Pancreas (tissue), 10 donors: Measurements from ENCODE around the gene KCNB1. TPM values are rescaled to one million over a fixed set of nuclear protein-coding genes. Genes with fewer than 3 reads are reported as not detected.

Experiments
- ATAC-seq, 4 donors: fragments of 200-7000 bp; cut with Tn5 transposase; one replicate each; pipeline versions ENCODE4 v1.8.0 to v1.9.1; 2020; ENCODE audit warnings: mild to moderate bottlenecking in 4 of 4, moderate library complexity in 4 of 4
- DNase-seq, 6 donors: peaks; one replicate each; pipeline ENCODE4 v3.0.0-alpha.2; 2020
- FAIRE-seq: peaks from 2 replicates; lab custom pipeline; 2012; peaks lifted over from hg19 to GRCh38; lab: Jason Lieb, UNC
- H3K27ac ChIP-seq, 4 donors: fragments of 200-600 bp; sonication (generic); 1 replicate in 3 of 4; 2 replicates in 1 of 4; pipeline versions ENCODE4 v1.5.0 to v1.8.0; 2020
- H3K27me3 ChIP-seq, 4 donors: fragments of 200-600 bp; one replicate each; pipeline ENCODE4 v1.8.0; 2021
- H3K36me3 ChIP-seq, 3 donors: fragments of 200-600 bp; sonication (generic) in 1 of 3; one replicate each; pipeline versions ENCODE4 v1.5.0 to v1.8.0; 2020 to 2021
- H3K4me1 ChIP-seq, 3 donors: fragments of 200-600 bp; one replicate each; pipeline ENCODE4 v1.8.0; 2021
- H3K4me3 ChIP-seq, 4 donors: fragments of 200-600 bp; sonication (generic) in 2 of 4; one replicate each; pipeline versions ENCODE4 v1.5.0 to v1.8.0; 2020 to 2021
- H3K9me3 ChIP-seq, 4 donors: fragments of 200-600 bp; one replicate each; pipeline ENCODE4 v1.8.0; 2021
- WGBS, 2 donors: extraction: QIAGEN DNeasy Blood & Tissue Kit; methylation state at CpG; one replicate each; pipeline ENCODE4 v1.1.7; 2013; 5-methylcytosine and 5-hydroxymethylcytosine counted together
- intact Hi-C, 3 donors: fragments of 100-400 bp; cut with DNase I; formaldehyde crosslinking; loops; one replicate each; pipeline versions ENCODE4 v1.11.1 to v1.14.2; 2022
- polyA plus RNA-seq, 2 donors: library from polyadenylated mRNA; stranded (reverse); fragments of 200-250 nt; gene quantifications; one replicate each; pipeline ENCODE4 v1.2.3, GENCODE V29; 2013
- total RNA-seq, 6 donors: library from RNA; stranded (reverse); fragmentation: NEBNext Ultra II Directional in 4 of 6; extraction: Animal tissue kit (Norgen Biotek cat#: 25700) in 4 of 6; gene quantifications; one replicate each; pipeline versions ENCODE4 v1.2.1 to v1.2.4, GENCODE V29; 2021 to 2023
- TF ChIP-seq, protein P1 (sequence below), 4 donors: fragments of 200-600 bp; sonication (generic) in 3 of 4; IDR thresholded peaks; one replicate each; pipeline versions ENCODE4 v1.5.0 to v1.8.0; 2021; ENCODE audit warnings: antibody characterized with exemption in 4 of 4
- donor health status: healthy with polysubstance abuse.
- donor health status: DM: no; HTN: no; CAD: no; lungs with moderate emphysema.
- donor health status: DM: no; HTN: no; CAD: no.
- donor health status: control.
- donor health status: control.
- donor health status: Bipolar disorder and iron deficiency.
- donor health status: DM: yes; HTN: yes; CAD: no.
- donor health status: DM: no; HTN: no; CAD: no.
- donor health status: DM: no; HTN: no; CAD: no.
- donor health status: DM: yes; HTN: yes; CAD: no.

The KCNB1 gene
- total and polyA plus RNA-seq, 8 donors, result 0.28 to 2.5 (median 0.31) TPM

DNA sequence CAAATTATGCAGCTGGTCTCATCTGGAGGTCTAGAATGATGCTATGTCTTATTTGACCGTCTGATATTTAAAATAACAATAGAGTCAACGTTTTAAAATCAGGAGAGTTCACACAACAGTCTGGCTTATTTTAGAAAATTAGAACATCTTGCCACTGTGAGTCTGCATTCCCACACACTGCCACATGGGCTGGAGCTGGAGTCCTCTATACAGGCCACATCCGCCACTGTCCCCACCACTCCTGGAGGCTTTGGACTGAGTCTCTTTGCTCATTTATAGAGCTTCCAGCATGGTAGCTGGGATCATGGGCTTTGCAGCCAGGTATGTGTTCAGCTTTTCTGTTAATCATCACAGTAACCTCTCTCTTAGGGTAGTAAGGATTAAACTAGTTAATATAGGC lies 135.8 kb downstream of the KCNB1 start:
- TF ChIP-seq, protein P1, sequence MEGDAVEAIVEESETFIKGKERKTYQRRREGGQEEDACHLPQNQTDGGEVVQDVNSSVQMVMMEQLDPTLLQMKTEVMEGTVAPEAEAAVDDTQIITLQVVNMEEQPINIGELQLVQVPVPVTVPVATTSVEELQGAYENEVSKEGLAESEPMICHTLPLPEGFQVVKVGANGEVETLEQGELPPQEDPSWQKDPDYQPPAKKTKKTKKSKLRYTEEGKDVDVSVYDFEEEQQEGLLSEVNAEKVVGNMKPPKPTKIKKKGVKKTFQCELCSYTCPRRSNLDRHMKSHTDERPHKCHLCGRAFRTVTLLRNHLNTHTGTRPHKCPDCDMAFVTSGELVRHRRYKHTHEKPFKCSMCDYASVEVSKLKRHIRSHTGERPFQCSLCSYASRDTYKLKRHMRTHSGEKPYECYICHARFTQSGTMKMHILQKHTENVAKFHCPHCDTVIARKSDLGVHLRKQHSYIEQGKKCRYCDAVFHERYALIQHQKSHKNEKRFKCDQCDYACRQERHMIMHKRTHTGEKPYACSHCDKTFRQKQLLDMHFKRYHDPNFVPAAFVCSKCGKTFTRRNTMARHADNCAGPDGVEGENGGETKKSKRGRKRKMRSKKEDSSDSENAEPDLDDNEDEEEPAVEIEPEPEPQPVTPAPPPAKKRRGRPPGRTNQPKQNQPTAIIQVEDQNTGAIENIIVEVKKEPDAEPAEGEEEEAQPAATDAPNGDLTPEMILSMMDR (IDR thresholded peaks at IDR 0.05), result no peak
- no peaks in the 10 kb centered on the region for H3K36me3 ChIP-seq
- H3K4me3 ChIP-seq, result no peak overlapping the region
- H3K27ac ChIP-seq, result no peak overlapping the region
- H3K4me1 ChIP-seq, result no peaks in the 10 kb centered on the region
- no peaks in the 10 kb centered on the region for H3K27me3 ChIP-seq
- WGBS, 2 donors, result 60 to 64% methylated on average over 3 of the region's 3 CpGs
- ATAC-seq (no peak), FAIRE-seq (no peak), DNase-seq (no peak)
- H3K9me3 ChIP-seq, result no peaks in the 10 kb centered on the region
- intact Hi-C loops, result no loop called here

DNA sequence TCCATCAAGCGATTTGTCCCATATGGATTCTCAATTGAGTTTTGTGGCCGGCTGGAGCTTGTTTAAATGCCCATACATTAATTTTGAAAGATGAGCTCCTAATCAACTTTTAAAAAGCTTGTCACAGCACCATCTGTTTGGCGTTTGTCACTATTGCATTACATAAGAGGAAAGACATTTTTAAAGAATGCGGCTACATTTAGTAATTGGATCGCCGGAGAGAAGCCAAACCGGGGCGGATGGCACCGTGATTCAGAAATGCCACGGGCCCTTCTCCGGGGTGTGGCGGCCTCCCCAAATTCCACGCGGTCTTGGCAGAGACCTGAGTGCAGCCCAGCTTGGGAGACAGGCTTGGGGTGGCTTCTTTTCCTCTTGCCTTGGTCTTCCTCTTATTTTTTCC lies 136.9 kb downstream of the KCNB1 start:
- Histone ChIP-seq H3K36me3 (no peaks in the 10 kb centered on the region), H3K4me3 (no peak overlapping the region), H3K27ac (peak overlapping the region in 1 of 4 donors; percentile 44), H3K9me3 (no peaks in the 10 kb centered on the region), H3K27me3 (no peaks in the 10 kb centered on the region), H3K4me1 (no peaks in the 10 kb centered on the region)
- DNase-seq (peak in 3 of 6 donors; percentile 18 to 33 (median 28)), FAIRE-seq (no peak), ATAC-seq (peak; percentile 47 to 64 (median 58))
- TF ChIP-seq, protein P1 (IDR thresholded peaks at IDR 0.05), result no peak
- intact Hi-C loops, result no loop called here
- 40 to 47% methylated on average over 14 of the region's 14 CpGs for WGBS, 2 donors

DNA sequence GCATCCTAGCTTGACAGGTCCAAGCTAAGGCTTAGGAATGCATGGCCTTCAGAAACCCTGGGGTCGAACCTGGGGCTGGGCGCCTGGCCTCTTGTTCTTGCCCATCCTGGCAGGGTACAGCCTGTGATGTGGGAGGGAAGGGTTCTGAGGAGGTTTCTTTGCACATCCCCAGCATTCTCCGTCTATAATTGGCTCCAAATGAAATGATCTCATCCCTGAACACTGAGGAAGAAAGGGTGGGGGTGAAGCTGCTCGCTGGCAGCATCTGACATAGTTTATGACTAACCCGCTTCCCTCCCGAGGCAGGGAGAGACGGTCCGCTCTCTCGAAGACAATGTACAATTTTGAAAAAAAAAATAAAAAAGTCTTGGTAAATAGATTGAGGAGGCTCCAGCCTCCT lies 137.5 kb downstream of the KCNB1 start:
- no peaks in the 10 kb centered on the region for H3K4me1 ChIP-seq
- FAIRE-seq (peak; percentile 47), DNase-seq (peak in 2 of 6 donors; percentile 21 to 30), ATAC-seq (peak; percentile 77 to 84 (median 80))
- peak overlapping the region in 1 of 4 donors; percentile 44 for H3K27ac ChIP-seq
- TF ChIP-seq, protein P1 (IDR thresholded peaks at IDR 0.05), result no peak
- H3K4me3 ChIP-seq, result no peak overlapping the region
- H3K27me3 ChIP-seq, result no peaks in the 10 kb centered on the region
- 25 to 30% methylated on average over 9 of the region's 9 CpGs for WGBS, 2 donors
- no peaks in the 10 kb centered on the region for H3K36me3 ChIP-seq
- intact Hi-C loops, result loop anchor here in 1 of 3 donors (5.0 kb wide), 1 partner anchor 137 kb away; the partner anchor contains the start of gene KCNB1
- H3K9me3 ChIP-seq, result no peaks in the 10 kb centered on the region

DNA sequence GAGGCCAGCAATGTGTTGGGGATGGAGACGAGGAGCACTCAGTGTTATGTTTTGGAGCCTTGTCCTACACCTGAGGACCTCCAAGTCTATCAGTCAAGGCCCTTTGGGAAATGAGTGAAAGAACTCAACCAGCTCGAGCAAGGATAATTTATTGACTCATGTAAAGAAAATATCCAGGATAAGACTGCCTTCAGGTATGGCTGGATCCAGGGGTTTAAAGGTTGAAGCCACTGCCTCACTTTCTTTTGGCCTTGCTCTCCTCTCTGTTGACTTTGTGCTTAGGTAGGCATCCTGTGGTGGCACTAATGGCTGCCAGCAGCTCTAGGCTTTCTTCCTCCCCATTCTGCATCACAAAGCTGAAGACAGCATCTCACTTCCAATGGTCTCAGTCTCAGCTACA lies 138.3 kb downstream of the KCNB1 start:
- Histone ChIP-seq H3K27me3 (no peaks in the 10 kb centered on the region), H3K4me3 (no peak overlapping the region), H3K27ac (no peak overlapping the region), H3K4me1 (no peaks in the 10 kb centered on the region), H3K36me3 (no peaks in the 10 kb centered on the region), H3K9me3 (no peaks in the 10 kb centered on the region)
- ATAC-seq, result no peak
- intact Hi-C loops, result loop anchor here in 1 of 3 donors (5.0 kb wide), 1 partner anchor 138 kb away; the partner anchor contains the start of gene KCNB1
- no peak for DNase-seq
- 72 to 76% methylated on average over 2 of the region's 2 CpGs for WGBS, 2 donors
- TF ChIP-seq, protein P1 (IDR thresholded peaks at IDR 0.05), result no peak
- no peak for FAIRE-seq

DNA sequence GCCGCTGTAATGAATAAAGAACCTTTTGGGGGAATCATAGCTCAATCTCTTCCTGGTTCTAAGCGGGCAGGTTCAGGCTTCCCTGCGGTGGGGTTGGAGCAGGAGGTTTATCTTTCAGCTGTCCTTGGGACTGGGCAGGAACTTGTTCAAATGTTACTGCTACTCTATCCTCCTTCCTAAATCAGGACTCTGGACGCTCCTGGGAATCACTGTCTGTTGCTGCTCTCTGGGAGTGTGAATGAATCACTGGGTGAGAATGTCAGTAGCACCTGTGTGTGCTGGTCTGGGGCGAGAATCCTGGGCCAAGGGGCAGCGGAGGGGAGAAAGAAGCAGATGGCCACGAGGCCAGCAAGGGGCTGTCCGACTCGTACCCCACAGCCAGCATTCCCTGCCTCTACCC lies 139.2 kb downstream of the KCNB1 start:
- H3K27ac ChIP-seq, result no peak overlapping the region

More for the DNA sequence above, 139.2 kb downstream of the KCNB1 start:
- no peaks in the 10 kb centered on the region for H3K27me3 ChIP-seq
- no peaks in the 10 kb centered on the region for H3K4me1 ChIP-seq
- intact Hi-C loops, result loop anchor here in 1 of 3 donors (5.0 kb wide), 1 partner anchor 139 kb away; the partner anchor contains the start of gene KCNB1
- H3K4me3 ChIP-seq, result no peak overlapping the region
- DNase-seq (no peak), ATAC-seq (no peak), FAIRE-seq (no peak)
- 36 to 44% methylated on average over 9 of the region's 9 CpGs for WGBS, 2 donors
- no peaks in the 10 kb centered on the region for H3K36me3 ChIP-seq
- H3K9me3 ChIP-seq, result no peaks in the 10 kb centered on the region
- TF ChIP-seq, protein P1 (IDR thresholded peaks at IDR 0.05), result no peak
